ENCODE data around the gene CBX8. TPM values are rescaled to one million over a fixed set of nuclear protein-coding genes. Genes with fewer than 3 reads are reported as not detected.

CBX8 gene
- polyA plus RNA-seq, 12 donors: 3.8 to 17.4 (median 4.5) TPM; not detected in 1

DNA sequence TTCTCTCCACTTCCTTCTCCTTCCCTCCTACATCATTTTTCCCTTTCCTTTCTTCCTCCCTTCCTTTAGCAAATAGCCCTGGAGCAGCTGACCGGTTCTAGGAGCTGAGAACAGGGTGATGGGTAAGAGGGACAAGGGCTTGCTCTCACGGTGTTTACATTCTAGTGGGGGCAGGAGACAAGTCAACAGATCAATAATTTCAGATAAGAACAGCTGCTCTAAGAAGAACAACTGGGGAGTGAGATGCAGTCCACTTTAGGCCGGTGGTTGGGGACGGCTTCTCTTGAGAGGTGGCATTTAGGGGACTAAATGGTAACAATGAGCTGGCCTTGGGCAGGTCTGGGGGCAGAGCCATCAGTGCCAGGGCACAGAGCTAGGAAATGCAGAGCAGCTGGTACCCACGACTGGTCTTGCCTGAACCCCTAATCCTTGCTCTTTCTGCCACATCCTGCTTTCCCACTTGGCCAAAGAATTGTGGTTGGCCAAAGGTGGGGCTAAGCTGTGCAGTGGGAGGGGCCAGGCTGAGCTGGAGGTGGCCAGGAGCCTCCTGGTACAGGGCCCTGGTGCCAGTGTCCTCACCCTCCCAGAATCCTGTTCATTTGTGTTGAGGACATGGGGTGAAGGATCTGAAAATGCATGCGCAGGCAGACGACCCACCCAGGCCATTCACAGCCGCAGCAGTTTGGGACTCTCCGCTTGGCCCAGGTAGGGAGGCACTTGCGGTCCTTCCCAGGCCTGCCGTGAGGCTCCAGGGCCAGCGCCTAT is 24.6 kb upstream of the CBX8 start:
- DNase-seq: no peak

DNA sequence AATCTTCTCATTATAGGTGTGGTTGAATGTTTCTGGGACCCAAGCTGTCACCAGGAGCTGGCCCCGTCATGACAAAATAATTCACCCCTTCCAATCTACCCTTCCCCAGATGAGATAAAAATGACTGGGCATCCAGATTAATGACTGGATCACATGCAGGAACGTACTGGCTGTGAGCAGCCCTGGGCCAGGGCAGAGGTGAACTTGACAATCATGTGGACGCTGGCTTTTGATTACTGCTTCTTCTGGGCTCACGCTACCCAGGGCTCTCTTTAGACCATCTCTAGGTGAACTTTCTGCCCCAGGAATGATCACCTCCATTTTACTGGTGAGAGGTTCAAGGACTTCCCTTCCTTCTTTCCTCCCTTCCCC is 24.1 kb upstream of the CBX8 start:
- no peak for DNase-seq

- DNase-seq: no peak
Measured at GRCh38 chr17:79819534-79820276, 22.8 kb upstream of the CBX8 start.

- DNase-seq: no peak
Measured at GRCh38 chr17:79819085-79819484, 22.2 kb upstream of the CBX8 start.

- DNase-seq: no peak
Measured at GRCh38 chr17:79818026-79818758, 21.3 kb upstream of the CBX8 start.

DNA sequence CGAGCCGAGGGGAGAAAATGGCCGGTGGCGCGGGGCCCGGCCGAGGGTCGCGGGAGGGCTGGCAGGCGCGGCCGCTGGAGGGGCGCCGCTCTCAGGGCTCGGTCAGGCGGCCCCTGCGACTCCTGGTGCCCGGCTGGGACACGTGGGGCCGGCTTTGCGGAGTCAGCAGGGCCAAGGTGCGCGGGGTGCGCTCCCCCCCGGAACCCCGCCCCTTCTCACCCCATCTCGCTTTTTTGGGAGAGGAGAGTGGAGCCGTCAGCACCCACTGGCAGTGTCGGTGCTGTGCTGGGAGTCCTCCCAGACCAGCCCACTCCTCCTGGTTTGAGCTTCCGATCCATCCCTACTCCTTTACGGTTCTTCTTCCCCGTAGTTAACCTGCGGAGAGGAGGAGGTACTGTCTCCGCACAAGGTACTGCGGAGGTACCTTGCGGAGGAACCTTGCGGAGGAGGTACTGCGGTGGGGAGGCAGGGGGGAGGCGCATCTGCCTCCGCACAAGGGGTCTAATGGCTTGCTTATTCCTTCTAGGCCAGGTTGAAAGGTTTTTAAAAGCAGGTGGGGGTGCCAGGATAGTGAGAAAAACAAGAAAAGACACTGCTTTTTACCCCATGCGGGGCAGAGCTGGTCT is 19.1 kb upstream of the CBX8 start:
- DNase-seq: no peak

DNA sequence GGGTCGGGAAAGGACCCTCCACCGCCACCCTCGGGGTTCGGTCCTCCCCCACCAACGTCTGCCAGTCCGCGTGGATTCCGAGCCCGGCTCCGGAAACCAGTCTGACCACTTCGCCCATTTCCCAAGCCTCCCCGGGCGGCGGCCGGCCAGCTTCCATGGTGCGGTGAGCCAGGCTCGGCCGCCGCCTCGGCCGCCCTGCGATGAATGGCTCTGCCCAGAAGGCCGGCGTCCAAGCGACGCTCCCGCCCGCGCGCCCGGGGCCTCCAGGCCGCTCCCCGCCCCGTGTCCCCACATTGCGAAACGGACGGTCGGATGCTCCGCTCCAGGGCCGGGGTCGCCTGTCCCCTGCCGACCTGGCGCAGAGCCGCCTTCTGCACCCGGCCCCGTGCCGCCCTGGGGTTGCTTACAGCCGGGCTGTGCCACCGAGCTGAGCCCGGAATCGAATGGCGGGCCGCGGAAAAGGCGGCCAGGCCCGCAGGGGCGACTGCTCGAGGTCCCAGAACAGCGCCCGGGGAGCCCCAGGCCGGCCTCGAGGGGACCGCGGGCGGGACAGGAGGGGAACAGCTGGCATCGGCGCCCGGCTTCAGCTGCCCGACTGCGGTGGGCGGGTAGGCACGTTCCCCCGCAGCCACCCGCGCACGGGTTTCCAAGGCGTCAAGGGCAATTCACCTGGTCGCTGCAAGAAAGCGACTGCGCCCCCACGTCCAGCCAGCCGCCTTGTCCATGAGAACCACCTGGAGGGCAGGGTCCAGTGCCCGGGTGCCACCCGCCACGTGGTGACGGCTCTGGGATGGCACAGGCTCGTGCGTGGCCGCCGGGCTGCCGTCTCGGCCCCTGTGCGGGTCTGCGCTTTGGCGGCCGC is 18.3 kb upstream of the CBX8 start:
- DNase-seq: no peak

DNA sequence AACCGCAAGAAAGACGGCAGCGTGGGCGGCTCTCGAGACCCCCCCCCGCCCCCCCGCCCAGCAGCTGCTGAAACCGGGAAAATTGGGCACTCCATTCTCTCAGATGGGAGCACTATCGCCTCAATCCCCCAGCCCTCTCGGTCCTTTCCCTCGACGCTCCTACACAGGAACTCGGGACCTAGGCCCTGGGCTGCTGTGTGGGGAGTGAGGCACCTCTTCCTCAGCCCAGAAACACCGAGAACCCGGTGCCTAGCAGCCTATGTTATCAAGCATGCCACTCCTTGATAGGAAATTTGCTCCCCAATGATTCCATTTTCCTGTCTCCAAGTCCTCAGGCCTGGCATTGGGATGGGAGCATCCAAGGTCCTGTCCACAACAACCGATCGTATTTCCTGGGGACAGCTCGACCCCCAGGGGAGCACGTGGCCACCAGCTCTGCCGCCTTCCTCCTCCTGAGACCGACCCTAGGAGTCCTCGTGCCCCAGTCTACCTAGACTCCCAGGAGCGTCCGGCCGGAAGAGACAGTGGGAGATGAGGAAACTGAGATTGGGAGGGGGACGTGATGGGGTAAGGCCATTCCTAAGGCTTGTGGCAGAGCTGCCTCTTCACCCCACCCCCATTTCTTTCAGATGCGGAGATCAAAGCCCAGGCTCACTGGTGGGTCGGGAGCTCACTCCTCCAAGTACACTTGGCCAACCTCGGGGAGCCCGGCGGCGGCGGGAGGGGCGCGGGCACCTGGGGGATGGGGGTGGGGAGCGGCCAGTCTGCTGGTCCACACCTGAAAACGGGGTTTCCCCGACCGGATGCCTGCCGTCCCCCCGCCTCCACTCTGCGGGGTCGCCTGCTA is 17.5 kb upstream of the CBX8 start:
- DNase-seq: no peak

GRCh38 chr17:79813297-79814126 is 16.6 kb upstream of the CBX8 start:
- no peak for DNase-seq

- no peak for DNase-seq
Measured at GRCh38 chr17:79812353-79813258, 15.7 kb upstream of the CBX8 start.

GRCh38 chr17:79811868-79812352 is 15.0 kb upstream of the CBX8 start:
- no peak for DNase-seq

DNA sequence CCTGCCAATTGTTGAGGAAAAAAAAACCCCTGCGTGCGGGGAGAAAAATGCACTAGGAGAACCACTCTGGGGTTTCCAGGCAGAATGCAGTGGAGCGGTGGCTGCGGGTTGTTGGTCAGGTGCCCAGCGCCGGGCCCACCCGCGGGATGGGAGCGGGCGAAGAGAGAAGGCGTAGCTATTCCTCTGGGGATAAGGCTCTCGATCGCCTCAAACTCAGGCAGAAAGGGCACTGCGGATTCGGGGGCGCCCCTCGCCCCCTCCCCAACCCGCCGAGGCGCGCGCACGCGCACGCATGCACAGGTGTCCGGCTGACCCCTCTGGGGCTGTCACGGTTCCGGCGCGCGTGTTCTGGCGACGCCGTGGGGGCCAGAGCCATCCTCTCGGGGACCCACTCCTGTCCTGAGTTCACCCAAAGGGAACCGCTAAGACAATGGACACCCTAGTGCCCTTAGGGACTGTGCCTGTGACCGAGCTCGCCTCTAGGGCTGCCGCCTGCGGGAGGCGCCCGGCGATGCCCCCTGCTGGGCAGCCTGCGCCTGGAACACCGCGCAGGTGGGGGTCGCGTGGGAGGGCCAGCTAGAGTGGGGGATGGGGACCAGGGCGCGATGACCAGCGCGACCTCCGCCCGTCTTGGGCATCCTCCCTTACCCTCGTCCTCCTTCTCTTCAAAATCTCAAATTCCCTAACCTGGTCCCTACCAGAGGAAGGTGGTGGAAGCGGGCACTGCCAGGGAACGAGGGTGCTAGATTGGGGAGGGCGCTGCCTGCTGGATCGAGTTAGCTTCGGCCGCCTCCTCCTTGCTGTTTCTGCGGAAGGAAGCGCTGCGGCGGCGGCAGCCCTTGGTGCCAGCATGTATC is 14.4 kb upstream of the CBX8 start:
- no peak for DNase-seq

GRCh38 chr17:79810130-79811010 is 13.5 kb upstream of the CBX8 start:
- peak; percentile 71 for DNase-seq

- no peak for DNase-seq
Measured at GRCh38 chr17:79809530-79810129, 12.8 kb upstream of the CBX8 start.

DNA sequence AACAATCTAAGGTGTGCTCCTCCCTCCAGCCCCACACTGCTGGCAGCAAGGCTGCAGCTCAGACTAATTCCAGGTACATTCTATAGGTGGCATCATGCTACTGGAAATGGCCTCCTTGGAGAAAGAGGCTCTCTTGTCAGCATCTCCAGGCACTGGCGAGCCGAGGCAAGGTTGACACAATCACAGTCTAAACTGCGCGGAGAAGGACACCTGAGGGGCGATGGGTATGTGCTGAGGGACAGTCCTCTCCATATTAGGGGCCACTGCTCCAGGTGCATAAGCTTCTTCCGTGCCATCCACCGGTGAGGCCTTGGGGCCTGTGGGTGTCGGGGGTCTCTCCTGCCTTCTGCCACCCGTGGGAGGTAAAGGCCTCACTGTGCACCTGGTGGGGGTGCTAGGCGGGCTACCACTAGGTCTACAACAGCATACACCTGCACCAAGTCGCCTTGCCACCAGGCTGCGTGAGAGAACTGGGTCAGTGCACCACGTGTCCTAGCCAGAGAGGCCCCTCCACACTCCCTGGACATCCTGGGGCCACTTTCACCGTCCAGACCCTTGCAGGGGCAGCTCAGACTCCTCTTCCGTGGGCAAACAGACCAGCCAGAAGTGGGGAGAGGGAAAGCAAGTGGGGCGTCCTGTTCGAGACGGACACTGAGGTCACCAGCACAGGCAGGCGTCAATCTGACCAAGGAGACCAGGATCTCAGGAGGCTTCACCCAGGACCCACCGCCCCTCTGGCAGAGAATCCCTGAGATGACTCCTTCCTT is 12.1 kb upstream of the CBX8 start:
- no peak for DNase-seq
